Fibroblast of pulmonary artery (primary cell): ENCODE data around the gene CLIC4.

Experiments
- DNase-seq: peaks from one replicate; pipeline ENCODE4 v3.0.0-alpha.2; 2010; ENCODE audit warnings: low read depth
- H3K4me3 ChIP-seq: replicated peaks from 2 replicates; pipeline ENCODE4 v1.5.1; 2011; ENCODE audit warnings: low read depth, mild to moderate bottlenecking, control low read depth, low read length, moderate library complexity
- TF ChIP-seq, protein P1 (sequence below): IDR thresholded peaks from 2 replicates; pipeline ENCODE4 v1.5.1; 2011; ENCODE audit warnings: mild to moderate bottlenecking, control low read depth, low read length, inconsistent platforms; ENCODE audit errors: missing control alignments

CLIC4 gene

DNA sequence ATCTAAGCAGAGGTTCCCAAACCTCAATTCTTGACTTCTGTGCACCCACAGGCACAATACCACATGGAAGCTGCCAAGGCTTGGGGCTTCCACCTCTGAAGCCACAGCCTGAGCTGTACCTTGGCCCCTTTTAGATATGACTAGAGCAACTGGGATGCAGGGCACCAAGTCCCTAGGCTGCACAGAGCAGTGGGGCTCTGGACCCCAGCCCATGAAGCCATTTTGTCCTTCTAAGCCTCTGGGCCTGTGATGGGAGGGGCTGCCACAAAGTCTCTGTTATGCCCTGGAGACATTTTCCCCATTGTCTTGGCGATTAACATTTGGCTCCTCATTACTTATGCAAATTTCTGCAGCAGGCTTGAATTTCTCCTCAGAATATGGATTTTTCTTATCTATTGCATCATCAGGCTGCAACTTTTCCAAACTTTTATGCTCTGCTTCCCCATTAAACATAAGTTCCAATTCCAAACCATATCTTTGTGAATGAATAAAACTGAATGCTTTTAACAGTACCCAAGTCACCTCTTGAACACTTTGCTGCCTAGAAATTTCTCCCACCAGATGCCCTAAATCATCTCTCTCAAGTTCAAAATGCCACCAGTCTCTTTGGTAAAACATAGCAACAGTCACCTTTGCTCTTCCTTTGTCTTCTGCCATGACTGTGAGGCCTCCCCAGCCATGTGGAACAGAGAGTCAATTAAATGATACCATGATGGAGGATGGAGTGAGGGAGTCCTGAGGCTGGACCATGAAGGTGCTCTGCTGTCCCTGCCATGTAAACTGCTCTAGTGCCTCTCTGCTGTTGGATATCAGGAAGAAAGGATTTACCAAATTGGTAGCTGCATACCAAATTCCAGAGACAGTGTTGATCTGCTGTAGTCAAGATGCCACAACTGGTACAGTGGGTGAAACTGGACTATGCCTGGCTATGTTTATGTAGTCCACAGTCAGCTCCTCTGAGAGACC is 147.2 kb downstream of the CLIC4 start:
- DNase-seq = no peak
- H3K4me3 ChIP-seq = no peak overlapping the region
- TF ChIP-seq, protein P1, sequence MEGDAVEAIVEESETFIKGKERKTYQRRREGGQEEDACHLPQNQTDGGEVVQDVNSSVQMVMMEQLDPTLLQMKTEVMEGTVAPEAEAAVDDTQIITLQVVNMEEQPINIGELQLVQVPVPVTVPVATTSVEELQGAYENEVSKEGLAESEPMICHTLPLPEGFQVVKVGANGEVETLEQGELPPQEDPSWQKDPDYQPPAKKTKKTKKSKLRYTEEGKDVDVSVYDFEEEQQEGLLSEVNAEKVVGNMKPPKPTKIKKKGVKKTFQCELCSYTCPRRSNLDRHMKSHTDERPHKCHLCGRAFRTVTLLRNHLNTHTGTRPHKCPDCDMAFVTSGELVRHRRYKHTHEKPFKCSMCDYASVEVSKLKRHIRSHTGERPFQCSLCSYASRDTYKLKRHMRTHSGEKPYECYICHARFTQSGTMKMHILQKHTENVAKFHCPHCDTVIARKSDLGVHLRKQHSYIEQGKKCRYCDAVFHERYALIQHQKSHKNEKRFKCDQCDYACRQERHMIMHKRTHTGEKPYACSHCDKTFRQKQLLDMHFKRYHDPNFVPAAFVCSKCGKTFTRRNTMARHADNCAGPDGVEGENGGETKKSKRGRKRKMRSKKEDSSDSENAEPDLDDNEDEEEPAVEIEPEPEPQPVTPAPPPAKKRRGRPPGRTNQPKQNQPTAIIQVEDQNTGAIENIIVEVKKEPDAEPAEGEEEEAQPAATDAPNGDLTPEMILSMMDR = no peak

DNA sequence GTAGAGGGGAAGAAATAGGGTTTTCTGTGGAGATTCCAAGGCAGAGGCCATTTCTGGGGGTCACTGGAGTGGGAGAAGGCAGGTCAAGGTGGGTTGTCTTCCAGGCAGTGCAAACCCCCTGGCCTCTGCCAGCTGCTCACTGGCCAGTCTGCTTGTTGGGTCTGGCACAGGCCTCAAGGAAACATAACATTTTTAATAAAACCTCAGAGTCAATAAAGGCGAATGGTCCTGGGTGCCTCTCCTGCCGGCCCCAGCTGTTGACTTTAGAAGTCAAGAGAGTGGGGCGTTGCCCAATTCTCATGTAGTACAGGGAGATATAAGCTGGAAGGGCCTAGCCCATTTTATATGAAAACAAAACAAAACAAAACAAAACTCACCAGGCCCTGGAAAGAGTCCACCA is 148.2 kb downstream of the CLIC4 start:
- TF ChIP-seq, protein P1 = no peak
- H3K4me3 ChIP-seq = no peak overlapping the region
- no peak for DNase-seq
